T-helper 1 cell (primary cell): ENCODE data around the gene NPAS4.
"Not testable (repeated sequence)": the region's sequence is repeated elsewhere in the genome, so short reads cannot be mapped to it uniquely, and the experiment has no call there.

ENCODE experiments used
- DNase-seq, 5 donors: peaks; one replicate each; pipeline ENCODE4 v3.0.0-alpha.2; 2012 to 2020

The NPAS4 gene

DNA sequence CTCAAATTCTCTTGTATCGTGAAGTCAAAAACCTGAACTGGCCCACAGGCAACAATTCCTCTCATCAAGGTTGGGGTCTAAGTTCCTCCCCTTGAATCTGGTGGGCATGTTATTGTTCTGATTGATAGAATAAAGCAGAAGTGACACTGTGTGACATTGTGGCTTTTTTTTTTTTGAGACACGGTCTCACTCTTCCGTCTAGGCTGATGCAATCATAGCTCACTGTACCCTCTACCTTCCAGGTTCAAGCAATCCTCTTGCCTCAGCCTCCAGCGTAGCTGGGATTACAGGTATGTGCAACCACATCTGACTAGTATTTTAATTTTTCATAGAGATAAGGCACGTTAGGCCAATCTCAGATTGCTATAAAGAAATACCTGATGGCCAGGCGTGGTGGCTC is 37.0 kb downstream of the NPAS4 start:
- DNase-seq, result no peak

DNA sequence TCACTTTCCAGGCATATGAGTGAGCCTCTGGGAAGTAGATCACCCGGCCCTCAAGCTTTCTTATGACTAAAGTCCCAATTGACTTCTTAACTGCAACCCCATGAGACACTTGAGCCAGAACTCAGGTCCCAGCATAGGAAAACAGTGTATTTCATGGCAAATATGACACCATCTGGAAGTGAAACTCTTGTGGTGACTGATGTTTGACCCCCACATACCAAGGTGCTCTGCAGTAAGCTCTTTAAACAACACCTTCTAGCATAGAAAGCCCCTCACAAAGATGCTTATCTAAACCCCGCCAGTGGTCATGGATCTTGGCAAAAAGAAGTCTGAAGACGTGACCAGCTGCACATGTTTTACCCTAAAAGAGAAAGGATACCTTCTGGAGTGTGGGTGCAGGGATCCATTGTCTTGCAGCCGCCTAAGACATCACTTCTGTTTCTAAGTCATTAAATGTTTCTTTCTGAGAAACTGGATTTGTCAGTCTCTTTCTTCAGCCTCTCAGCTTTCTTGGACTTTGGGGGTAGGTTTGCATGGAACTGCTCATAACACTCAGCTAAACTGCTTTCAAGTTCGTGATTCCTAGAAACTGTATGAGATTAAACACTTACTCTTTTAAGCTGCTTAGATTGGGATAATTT is 38.4 kb downstream of the NPAS4 start:
- DNase-seq, result no peak

DNA sequence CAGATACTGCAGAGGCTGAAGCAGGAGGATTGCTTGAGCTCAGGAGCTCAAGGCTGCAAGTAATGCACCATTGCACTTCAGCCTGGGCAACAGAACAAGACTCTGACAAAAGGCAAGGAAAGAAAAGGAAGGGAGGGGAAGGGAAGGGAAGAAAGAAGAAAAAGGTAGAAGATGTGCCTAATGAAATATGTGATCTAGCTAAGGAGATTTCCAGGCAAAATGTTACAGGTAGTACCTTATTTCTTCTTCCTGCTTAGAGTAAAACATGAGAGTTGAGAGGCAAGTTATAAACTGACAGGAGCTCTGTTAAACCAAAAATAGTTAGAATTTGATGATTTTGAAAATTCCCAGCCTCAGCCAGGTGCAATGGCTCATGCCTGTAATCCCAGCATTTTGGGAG is 41.2 kb downstream of the NPAS4 start:
- DNase-seq, result no peak

DNA sequence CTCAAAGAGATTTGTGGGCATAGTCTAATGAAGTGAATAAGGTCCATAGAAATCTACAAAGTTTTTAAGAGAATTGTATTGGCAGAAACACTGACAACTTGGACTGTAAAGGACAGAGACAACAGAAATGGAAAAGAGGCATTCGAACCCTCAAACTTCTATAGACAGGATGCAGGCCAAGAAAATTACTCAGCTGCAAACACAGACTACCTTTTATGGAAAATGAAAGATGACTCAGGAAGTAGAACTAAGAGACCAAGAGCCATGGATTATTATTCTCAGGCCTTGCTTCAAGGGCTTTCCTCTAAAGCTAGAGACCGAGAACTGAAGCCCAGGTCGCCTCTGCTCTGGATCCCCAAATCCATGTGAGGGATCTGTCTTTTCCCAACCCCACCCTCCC is 42.1 kb downstream of the NPAS4 start:
- DNase-seq, result peak in 1 of 5 donors; percentile 42

DNA sequence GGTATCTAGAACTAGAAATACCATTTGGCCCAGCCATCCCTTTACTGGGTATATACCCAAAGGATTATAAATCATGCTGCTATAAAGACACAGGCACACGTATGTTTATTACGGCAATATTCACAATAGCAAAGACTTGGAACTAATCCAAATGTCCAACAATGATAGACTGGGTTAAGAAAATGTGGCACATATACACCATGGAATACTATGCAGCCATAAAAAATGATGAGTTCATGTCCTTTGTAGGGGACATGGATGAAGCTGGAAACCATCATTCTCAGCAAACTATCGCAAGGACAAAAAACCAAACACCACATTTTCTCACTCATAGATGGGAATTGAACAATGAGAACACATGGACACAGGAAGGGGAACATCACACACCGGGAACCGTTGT is 43.3 kb downstream of the NPAS4 start:
- not testable (repeated sequence) for DNase-seq

DNA sequence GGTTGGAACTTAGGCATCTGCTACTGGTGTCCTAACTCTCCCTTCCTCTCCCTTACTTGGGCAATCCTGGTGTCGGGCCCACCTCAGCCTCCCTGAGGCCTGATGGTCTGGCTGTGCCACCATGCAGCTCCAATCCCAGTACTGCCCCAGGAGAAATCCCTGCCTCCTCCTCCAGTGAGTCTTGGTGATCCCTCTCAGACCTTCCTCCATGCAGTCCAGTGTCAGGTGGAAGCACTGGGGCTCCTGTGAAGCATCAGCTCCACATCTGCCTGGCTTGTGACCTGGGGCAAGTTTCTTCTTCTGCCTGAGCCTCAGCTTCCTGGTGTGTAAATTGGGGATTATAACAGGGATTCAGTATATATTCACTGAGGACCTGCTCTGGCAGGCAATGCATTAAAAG is 44.1 kb downstream of the NPAS4 start:
- no peak for DNase-seq

DNA sequence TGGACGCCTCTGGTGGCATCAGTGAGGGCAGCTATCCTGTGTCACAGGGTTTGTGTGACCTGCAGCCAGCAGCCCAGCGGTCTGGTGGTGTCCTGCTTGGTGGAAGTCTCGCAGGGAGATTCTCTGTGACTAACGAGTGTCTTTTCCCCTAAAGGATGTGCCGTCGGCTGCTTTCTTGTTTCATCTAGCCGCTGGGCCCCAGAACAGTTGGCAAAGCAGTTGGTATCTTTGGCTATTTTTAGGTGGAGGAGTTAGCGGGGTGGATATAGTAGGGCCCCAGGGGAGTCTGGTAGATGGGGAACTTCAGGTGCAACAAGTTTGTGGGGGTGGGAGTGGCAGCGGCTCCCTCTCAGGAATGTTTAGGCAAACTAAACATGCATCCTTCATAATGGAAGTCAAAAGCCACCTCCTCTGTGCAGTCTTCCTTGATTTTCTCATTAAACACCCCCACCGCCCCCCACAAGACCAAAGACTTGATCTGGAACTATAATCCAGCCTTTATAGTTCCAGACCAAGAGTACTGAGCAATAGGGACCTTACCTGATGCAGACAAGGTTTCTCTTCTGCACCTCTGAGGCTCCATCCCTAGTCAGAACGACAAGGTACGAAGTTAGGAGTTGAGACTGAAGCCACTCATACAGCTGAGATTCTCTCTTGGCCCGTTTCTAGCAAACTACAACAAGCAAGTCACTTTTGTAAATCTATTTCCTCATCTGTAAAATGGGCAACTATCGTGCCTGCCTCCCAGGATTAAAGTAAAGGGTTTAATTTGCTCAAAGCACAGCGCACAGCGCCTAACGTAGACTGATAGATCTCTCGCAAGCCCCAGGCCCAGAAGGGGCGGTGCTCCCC is 44.8 kb downstream of the NPAS4 start:
- no peak for DNase-seq

DNA sequence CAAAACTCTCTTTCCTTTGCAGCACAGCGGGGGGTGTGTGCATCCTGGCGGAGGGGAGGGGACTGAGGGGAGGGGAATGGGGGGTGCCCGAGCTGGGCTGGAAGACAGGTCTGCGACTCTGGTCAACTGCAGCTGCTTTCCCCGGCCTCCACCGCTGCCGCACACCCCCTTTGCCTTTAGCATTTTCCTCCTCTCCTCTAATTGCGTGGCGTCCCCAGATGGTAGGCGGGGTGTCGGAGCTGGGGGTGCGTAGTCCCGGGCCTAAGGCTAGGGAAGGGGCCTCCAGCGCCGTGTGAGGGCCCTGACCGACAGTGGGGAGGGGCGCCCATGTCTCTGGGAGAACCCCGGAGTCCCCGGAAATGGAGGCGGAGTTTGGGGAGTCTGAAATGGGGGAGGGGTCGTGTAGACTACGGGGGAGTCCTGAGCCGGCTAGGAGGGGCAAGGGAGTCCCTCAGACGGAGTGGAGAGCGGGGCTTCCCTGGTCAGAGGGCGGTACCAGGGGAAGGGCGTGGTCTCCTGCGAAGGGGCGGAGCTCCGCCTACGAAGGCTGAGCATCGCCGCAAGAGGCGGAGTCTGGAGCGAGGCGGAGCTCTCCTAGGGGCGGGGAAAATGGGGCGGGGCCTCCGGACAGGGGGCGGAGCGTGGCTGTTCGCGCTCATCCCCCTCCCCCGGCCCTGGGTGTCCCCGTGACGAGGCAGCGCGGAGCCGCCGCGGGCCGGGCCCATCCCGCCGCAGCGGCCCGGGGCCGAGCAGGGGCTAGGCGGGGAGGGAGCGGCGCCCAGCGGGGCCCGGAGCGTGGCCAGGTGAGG is 45.6 kb downstream of the NPAS4 start, which contains the start of gene PELI3:
TSS of gene PELI3 (plus strand) at position 681 of the 809 bp plus-strand sequence. CDS start 1,224 bp downstream, outside the sequence.
- peak; percentile 91 to 95 (median 92) for DNase-seq

DNA sequence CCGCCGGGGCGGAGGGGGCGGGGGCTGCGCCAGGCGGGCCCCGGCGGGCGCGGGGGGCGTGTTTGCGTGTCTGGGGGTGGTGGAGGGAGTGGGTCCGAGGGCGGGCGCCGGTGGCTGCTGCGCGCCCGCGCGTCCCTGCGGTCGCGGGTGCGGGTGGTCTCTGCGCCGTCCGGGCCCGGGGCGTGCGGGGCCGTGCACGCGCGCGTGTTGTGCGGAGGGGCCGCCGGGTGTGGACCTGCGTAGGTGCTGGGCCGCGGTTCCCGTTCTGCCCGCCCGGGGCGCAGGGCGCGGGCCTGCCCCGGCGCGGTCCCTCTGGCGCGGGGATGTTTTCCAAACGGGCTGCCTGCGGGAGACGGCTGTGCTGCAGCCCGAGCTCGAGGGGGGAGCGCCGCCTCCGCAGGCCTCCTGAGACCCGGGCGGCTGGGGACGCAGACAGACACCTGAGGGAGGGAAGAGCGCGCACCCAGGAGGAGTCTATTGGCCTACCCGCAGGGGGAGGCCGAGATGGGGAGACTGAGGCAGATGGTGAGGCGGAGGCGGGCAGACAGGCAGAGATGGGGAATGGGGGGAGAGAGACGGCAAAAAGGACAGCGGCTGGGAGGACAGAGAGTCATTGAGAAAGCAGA is 46.3 kb downstream of the NPAS4 start:
- DNase-seq, result peak in 2 of 5 donors; percentile 41 to 46

DNA sequence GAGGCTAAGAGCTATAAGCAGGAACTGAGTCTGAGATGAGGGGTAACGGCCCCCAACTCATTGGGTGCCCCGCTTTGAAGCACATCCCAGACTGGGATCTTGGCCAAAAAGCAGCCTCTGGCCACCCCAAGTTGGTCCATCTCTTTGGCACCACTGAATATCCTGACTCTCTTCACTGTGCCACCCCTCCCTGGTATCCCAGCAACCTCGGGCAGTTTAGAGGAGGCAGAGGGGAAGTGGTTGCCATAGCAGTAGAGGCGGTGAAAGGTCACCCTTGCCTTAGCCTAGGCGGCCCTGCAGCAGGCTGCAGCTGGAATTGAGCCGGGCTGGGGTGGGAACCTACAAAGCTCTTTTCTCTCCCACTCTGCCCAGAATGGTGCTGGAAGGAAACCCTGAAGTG is 46.9 kb downstream of the NPAS4 start:
- peak in 1 of 5 donors; percentile 34 for DNase-seq

DNA sequence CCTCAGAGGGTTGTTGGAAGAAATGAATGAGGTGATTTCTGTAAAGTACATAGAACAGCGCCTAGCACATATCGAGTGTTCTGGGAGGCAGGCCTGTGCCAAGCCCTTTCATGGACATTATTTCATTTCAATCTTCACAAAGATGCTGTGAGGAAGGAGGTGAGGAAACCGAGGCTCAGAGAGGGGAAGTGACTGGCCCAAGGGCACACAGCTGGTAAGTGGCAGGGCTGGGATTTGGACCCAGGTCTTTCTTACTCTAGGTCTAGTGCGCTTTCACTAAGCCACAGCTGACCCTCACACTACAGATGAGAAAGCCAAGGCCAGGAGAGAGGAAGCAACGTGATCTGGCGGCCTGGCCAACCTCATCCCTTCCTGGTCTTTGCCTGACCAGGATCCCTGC is 47.9 kb downstream of the NPAS4 start:
- no peak for DNase-seq

DNA sequence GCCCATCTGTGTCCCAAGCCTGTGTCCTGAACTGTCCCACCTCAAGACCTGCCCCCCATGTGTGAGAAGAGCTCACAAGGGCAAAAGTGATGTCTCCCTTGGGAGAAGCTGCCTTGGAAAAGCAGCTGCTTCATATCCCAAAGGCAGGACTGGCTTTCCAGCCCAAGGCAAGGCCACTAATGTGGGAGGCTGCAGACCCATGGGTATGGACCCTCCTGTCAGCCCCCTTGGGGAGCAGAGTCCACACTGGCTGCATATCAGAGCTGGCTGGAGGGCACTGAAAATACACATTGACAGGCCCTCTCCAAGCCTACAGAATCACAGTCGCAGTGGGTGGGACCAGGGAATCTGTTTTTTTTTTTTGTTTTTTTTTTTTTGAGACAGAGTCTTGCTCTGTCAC is 48.6 kb downstream of the NPAS4 start:
- no peak for DNase-seq

DNA sequence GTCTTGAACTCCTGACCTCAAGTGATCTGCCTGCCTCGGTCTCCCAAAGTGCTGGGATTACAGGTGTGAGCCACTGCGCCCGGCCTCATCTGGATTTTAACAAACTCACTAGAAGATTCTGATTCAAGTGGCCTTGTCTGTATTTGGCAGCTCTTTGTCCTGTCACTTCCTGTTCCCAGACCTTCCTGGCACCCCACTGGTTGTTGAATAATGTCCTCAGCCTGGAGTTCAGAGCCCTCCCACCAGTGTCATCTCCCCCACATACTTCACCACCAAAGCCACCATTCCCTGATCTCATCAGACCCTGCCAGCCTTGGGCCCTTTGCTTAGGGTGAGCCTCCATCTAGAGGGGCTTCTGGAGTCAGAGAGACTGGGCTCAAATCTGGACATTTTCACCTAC is 49.2 kb downstream of the NPAS4 start:
- no peak for DNase-seq

DNA sequence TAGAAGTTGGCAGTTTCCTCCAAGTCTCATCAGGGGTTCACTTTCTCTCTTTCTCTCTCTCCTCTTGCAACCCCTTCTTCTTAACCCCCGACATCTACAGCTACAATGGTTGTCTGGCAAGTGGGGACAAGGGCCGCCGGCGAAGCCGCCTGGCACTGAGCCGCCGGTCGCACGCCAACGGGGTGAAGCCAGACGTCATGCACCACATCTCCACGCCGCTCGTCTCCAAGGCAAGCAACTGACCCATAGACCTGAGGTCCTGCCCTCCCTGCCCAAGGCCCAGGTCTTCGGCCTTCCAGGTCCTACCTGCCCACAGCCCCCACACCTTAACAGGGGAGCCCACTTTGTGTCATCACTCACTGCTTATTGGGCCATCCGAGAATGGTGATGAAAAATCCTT is 50.3 kb downstream of the NPAS4 start:
- no peak for DNase-seq

DNA sequence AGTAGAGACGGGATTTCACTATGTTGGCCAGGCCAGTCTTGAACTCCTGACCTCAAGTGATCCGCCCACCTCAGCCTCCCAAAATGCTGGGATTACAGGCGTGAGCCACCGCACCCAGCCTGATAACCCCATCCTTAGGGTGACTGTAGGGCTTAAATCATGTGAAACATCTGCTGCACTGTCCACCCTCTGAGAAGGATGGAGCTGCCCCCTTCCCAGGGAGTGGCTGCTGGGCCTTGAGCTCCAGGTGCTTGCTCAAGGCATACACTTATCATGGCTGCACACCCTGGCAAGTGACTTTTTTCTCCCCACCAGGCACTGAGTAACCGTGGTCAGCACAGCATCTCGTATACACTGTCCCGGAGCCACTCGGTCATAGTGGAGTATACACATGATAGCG is 51.2 kb downstream of the NPAS4 start:
- DNase-seq, result no peak

DNA sequence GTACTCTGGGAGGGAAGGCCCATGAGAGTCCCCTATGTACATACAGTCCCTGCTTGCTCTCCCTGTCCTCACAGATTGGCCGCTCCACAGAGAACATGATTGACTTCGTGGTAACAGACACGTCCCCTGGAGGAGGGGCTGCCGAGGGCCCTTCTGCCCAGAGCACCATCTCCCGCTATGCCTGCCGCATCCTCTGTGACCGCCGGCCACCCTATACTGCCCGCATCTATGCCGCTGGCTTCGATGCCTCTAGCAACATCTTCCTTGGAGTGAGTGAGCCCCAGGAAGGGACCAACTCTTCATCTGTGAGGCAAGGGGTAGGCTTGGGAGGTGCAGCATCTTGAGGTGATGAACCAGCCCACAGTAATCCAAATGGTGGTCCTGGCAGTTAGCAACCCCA is 52.3 kb downstream of the NPAS4 start:
- DNase-seq, result no peak

DNA sequence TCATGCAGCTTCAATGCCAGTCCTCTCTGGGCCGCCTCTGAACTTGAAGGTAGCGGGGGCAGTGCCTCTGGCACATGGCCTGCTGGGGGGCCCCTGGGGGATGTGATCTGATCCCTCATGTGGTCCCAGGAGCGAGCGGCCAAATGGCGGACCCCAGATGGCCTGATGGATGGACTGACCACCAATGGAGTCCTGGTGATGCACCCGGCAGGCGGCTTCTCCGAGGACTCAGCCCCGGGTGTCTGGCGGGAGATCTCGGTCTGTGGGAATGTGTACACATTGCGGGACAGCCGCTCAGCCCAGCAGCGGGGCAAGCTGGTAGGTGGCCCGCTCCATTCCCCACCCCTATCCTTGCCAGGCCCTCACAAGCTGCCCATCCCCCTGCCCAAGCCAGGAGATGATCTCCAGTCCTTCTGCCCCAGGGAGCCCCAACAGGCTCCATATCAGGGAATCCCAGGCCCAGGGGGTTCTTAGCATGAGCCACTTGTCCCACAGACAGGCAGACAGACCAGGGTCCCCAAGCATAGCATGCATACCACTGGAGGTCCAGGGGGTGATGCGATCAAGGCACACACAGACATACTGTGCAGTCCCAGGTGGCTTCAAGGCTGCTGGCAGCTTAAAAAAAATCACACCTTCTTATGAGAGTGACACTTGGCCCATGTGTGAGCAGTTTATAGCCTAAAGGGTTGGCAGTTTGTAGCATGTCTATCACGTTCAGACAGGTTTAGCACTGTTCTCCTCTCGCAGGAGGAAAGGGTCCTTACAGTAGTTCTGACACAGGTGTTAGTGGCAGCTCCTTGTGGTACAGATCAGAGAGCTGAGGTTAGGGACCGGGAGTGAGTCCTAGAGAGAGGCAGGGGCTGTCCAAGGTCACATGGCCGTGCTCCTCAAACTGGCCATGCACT is 53.0 kb downstream of the NPAS4 start:
- no peak for DNase-seq

DNA sequence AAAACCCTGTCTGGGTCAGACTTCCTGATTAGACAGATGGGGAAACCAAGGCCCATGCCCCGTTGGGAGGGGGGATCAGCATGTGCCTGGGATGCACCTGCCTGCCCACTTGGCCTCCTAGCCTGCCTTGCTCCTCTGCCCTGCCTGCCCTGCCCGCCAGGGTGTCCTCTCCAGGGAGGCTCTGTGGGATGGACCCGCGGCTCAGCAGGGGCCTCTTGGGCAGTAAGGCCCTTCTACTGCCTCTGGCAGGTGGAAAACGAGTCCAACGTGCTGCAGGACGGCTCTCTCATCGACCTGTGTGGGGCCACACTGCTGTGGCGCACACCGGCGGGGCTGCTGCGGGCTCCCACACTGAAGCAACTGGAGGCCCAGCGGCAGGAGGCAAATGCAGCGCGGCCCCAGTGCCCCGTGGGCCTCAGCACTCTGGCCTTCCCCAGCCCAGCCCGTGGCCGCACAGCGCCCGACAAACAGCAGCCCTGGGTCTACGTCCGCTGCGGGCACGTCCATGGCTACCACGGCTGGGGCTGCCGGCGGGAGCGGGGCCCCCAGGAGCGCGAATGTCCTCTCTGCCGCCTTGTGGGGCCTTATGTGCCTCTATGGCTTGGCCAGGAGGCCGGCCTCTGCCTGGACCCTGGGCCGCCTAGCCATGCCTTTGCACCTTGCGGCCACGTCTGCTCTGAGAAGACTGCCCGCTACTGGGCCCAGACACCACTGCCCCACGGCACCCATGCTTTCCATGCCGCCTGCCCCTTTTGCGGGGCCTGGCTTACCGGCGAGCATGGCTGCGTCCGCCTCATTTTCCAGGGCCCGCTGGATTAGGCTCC is 54.7 kb downstream of the NPAS4 start:
- no peak for DNase-seq
